ENCODE results near the gene PLGRKT. TPM values are rescaled to one million over a fixed set of nuclear protein-coding genes. Genes with fewer than 3 reads are reported as not detected.

Gene PLGRKT
- total RNA-seq, 4 donors from 2014 or later, result 6.9 to 18.5 (median 13.4) TPM

Other genes starting within 250 kb of the PLGRKT start
- not detected for gene INSL4, start 206.5 kb downstream of the PLGRKT start, total RNA-seq
- not detected for gene RLN2, start 133.2 kb downstream of the PLGRKT start, total RNA-seq
- gene RLN1, start 98.0 kb downstream of the PLGRKT start, total RNA-seq, result not detected
- 1 to 10 TPM in 1 of 4 donors, under 1 TPM in 2, not detected in 1; 0.15 to 1.6 (median 0.64) TPM for gene CD274, start 12.6 kb upstream of the PLGRKT start, total RNA-seq
- 1 to 10 TPM in 2 of 4 donors, under 1 TPM in 2; 0.49 to 2.2 (median 0.99) TPM for gene PDCD1LG2, start 72.6 kb upstream of the PLGRKT start, total RNA-seq
- 10 to 100 TPM; 40.5 to 76.0 (median 43.4) TPM for gene RIC1, start 191.2 kb upstream of the PLGRKT start, total RNA-seq